Fibroblast of mammary gland (primary cell): Measurements from ENCODE around the gene SNX24.

ENCODE experiments used
- DNase-seq: peaks from one replicate; pipeline ENCODE4 v3.0.0-alpha.2; 2010; ENCODE audit warnings: low read depth
- H3K4me3 ChIP-seq: 2 replicates; pipeline ENCODE4 v1.5.1; 2011; ENCODE audit warnings: low read depth, mild to moderate bottlenecking, low read length, moderate library complexity; ENCODE audit not compliant: control insufficient read depth
- CTCF ChIP-seq: conservative IDR thresholded peaks from 2 replicates; pipeline ENCODE4 v1.5.1; 2011; ENCODE audit warnings: low read depth, low read length, inconsistent platforms; ENCODE audit not compliant: control insufficient read depth, insufficient read depth

The SNX24 gene

GRCh38 chr5:122948319-122948718 is 102.9 kb downstream of the SNX24 start:
- no peak for DNase-seq
- TF ChIP-seq CTCF, result no peak
- H3K4me3 ChIP-seq, result no peak overlapping the region

DNA sequence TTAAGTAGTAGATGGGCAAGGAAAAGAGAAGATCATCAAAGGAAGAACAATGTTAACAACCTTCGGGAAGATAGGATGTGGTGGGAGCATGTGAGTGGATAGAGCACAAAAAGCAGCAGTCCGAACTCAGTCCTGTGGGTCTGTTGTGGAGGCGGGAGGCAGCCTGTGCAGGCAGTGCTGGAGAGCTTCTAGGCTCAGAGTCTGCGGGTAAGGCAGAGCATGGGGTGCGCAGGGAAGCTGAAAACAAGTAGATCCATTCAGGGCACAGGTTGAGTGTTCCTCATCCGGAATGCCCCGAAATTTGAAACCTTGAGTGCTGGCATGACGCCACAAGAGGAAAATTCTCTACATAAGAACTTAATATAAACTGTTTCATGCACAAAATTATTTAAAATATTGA is 106.2 kb downstream of the SNX24 start:
- no peak for TF ChIP-seq CTCF
- no peak for DNase-seq

DNA sequence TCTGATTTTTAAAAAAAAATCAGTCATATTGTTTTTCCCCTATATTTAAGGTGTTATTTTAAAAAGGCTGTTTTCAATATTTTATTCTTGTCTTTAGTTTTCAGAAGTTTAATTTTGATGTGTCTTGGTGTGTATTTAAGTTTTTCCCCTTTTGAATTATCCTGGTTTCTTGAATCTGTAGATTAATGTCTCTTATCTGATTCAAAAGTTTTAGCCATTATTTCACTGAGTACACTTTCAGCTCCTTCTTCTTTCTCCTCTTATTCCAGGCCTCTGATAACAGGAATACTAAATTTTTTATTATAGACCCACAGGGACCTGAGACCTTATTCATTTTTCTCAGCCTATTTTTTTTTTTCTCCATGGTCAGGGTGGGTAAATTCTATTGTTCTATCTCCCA is 109.3 kb downstream of the SNX24 start:
- DNase-seq, result no peak
- no peak for TF ChIP-seq CTCF
- no peak overlapping the region for H3K4me3 ChIP-seq

More for the DNA sequence above, 106.2 kb downstream of the SNX24 start:
- H3K4me3 ChIP-seq, result no peak overlapping the region

GRCh38 chr5:122957457-122957856 is 112.0 kb downstream of the SNX24 start:
- no peak for DNase-seq
- TF ChIP-seq CTCF, result no peak
- no peak overlapping the region for H3K4me3 ChIP-seq

DNA sequence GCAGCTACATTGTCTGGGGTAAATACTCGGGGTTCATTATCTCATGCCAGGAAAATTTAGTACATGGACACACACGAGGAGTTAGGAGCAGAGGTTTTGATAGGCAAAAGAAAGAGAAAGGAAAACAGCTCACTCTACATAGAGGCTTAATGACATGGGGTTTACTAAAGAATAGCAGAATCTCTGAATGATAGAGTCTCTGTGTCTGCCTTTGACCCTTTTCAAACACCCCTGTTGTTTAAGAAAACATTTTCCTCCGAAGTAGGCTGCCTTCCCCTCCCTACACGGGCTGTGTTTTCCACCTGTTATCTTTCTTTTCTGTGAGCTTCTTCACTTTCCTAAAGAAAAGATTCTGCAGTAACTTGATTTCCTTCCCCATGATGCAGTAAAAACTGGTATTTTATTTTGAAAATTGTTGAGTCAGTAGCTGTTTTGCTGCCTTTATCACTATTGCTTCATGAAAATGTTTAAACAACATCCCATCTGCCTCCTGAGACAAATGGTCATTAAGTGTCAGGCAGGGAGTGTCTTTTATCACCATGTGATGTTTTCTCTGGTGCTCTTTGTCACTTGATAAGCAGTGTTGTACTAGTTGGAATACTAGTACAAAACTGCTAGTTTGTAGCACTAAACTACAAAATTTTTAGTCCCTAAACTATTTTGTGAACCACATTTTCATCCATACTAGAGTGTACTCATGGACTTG is 114.5 kb downstream of the SNX24 start:
- no peak for TF ChIP-seq CTCF
- DNase-seq, result no peak
- H3K4me3 ChIP-seq, result no peak overlapping the region

DNA sequence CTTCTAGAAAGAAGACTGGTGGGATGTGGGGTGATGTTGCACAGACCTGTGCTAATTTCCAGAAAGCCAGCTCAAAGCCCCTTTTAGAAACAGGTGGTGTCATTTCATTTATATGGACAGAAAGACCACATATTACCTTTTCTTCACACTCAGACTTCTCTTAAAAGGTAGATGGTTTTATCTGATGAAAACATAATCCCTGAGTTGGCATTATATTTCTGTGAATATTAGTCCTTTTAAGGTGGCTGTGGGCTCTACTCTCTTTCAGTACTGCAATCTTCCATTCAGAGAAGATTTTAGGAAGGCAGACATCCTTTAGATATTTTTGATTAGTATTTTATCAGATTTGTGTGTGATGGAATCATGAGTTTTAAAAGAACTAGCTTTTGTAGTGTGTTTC is 117.9 kb downstream of the SNX24 start:
- H3K4me3 ChIP-seq, result no peak overlapping the region
- no peak for TF ChIP-seq CTCF
- no peak for DNase-seq

DNA sequence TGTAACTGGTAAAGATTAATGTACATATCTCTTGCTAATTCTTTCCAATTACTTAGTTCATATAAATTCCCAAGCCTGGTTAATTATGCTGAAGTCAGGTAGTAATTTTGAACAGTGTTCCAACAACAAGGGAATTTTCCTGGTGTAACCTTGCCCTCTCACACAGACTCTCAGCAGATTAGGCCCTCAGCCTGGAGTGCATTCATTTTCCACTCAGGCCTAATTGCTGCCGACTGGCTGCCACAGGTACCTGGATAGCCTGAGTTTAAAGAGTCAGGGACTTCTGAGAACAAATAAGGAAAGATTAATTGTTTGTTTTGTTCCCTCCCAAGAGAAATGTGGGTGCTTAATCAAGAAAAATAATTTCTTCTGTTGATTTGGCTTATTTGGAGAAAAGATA is 119.7 kb downstream of the SNX24 start:
- H3K4me3 ChIP-seq, result no peak overlapping the region
- DNase-seq, result no peak
- no peak for TF ChIP-seq CTCF
